ENCODE measurements around the gene ROS1.

DNA sequence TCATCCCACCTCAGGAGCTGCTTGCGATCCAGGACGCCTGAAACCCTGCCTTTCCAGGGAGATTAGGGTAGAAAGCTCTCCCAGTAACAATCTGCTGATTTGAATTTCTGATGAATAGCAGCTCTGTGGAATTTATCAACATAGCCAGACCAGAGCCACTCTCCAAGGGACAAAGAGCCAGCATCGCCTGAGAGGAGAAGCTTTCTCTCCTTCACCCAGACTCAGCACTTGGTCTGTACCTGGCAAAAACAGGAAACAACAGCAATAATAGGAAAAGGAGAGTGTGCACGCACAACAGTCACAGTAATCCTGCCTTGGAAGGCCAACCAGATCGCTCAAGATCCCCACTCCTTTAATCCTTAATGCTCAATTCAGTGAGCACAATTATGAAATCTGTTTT is 22.3 kb upstream of the ROS1 start:
- TF ChIP-seq GATA2 (IDR thresholded peaks at IDR 0.05; ENCODE audit: low read depth, low read length) (no peak), GATA3 (IDR thresholded peaks at IDR 0.05; ENCODE audit: low read depth, low read length) (no peak)

Measured in SH-SY5Y (cell line).